Central memory CD4-positive, alpha-beta T cell (primary cell): ENCODE results near the gene YJEFN3.
A peak's percentile ranks its signal among the peaks of the same experiment; 100 is the strongest.

Experiments
- DNase-seq: peaks from one replicate; pipeline ENCODE4 v3.0.0; 2022

Gene YJEFN3

GRCh38 chr19:19558055-19558454 lies 29.3 kb downstream of the YJEFN3 start:
- DNase-seq, result no peak

- no peak for DNase-seq
These were observed 29.9 kb downstream of the YJEFN3 start for GRCh38 chr19:19558636-19559035.

GRCh38 chr19:19559931-19560330 lies 31.2 kb downstream of the YJEFN3 start:
- DNase-seq, result no peak

GRCh38 chr19:19561946-19562664 lies 33.4 kb downstream of the YJEFN3 start:
- DNase-seq, result no peak

- peak; percentile 39 for DNase-seq
These were observed 34.1 kb downstream of the YJEFN3 start for GRCh38 chr19:19562665-19563347.

GRCh38 chr19:19563348-19563848 lies 34.7 kb downstream of the YJEFN3 start:
- DNase-seq, result no peak

- DNase-seq, result no peak
These were observed 37.6 kb downstream of the YJEFN3 start for GRCh38 chr19:19566306-19566705.

- DNase-seq, result no peak
These were observed 38.7 kb downstream of the YJEFN3 start for GRCh38 chr19:19567391-19567790.

GRCh38 chr19:19568802-19569756 lies 40.4 kb downstream of the YJEFN3 start:
- DNase-seq, result no peak

- no peak for DNase-seq
These were observed 41.9 kb downstream of the YJEFN3 start for GRCh38 chr19:19570571-19570970.

- no peak for DNase-seq
These were observed 42.5 kb downstream of the YJEFN3 start for GRCh38 chr19:19571071-19571786.

GRCh38 chr19:19575411-19575810 lies 46.7 kb downstream of the YJEFN3 start:
- no peak for DNase-seq

- no peak for DNase-seq
These were observed 49.5 kb downstream of the YJEFN3 start for GRCh38 chr19:19578252-19578651.

GRCh38 chr19:19579533-19580361 lies 51.0 kb downstream of the YJEFN3 start:
- no peak for DNase-seq

- DNase-seq, result no peak
These were observed 51.7 kb downstream of the YJEFN3 start for GRCh38 chr19:19580418-19580817.

- no peak for DNase-seq
These were observed 52.7 kb downstream of the YJEFN3 start for GRCh38 chr19:19581391-19581790.

- DNase-seq, result no peak
These were observed 53.8 kb downstream of the YJEFN3 start for GRCh38 chr19:19582471-19582870.

- DNase-seq, result no peak
These were observed 55.6 kb downstream of the YJEFN3 start for GRCh38 chr19:19584356-19584755.
